ENCODE results near the gene NOVA1.

NOVA1 gene

DNA sequence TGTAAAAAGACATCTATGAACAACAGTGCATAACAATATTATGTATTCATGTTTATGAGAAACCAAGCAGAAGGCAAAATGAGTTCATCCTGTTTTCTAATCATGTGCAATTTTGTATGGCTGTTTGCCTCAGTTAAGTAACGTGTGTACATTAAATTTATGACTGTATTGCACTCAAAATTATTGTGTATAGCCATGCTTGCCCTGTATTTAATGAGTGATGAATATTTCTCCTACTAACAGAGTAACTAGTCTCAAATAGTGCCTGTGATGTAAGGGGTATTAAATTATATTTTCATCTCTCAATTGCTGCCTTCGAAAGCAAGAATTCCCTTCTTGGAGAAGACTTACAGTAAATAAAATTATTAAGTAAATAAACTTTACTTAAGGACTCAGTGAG lies 154.2 kb downstream of the NOVA1 start:
- no peak for DNase-seq

- DNase-seq = no peak
These were observed 168.6 kb downstream of the NOVA1 start for GRCh38 chr14:26429205-26429604.

GRCh38 chr14:26427097-26427496 lies 170.7 kb downstream of the NOVA1 start:
- DNase-seq = no peak

DNA sequence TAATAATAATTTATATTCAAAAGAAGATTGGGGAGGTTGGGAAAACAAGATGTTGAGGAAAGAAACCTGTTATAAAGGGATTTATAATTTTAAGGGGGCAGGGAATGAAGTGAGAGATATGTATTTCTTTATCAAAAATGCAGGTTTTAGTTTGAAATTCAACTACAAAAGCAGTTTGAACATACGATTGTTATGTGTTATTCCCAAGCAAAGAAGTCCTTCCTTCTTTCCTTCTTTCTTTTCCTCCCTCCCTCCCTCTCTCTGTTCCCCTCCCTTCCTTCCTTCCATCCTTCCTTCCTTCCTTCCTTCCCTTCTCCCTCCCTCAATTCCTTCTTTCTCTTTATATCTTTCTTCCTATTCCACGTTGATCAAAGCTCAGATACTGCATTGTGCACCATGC lies 173.3 kb downstream of the NOVA1 start:
- DNase-seq = no peak

DNA sequence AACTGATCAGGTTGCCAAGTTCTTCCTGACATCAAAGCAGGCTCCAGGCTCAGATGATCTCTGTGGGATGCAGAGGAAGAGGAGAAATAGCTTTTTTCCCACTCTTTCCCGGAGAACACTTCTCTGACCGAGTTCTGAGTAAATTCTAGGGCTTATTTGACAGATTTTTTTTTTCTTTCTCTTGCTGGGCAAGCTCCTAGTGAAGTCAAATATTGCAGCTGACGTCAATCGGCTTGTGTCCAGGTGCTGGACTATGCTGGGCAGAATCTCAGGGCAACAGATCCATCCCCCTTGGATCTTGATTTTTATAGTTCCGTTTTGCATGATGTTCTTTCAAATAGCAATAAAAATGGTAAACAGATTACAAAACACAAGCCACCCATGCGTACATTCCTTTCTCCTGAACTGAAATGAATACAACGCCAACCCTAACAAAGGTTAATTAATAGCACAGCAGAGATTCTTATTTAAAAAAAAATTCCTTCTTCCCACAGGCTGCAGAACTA lies 182.2 kb downstream of the NOVA1 start:
- peak; percentile 35 for DNase-seq

DNA sequence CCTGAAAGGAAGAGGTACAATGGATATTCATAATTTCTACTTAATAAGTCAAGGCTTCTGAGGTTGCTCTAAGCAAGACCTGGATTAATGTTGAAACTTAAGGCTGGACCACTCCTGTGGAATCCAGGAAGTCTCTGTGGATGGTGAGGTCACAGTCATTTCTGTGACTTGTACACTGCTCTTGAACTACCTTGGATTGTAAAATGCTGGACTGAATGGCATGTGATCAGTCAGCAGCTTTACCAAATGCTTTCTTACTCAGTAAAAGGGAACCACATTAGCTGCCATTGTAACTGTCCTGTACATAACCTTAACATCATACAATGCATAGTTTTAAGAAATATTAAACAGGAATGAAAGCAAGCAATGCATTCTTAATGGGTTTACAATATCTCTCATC lies 182.9 kb downstream of the NOVA1 start:
- no peak for DNase-seq

DNA sequence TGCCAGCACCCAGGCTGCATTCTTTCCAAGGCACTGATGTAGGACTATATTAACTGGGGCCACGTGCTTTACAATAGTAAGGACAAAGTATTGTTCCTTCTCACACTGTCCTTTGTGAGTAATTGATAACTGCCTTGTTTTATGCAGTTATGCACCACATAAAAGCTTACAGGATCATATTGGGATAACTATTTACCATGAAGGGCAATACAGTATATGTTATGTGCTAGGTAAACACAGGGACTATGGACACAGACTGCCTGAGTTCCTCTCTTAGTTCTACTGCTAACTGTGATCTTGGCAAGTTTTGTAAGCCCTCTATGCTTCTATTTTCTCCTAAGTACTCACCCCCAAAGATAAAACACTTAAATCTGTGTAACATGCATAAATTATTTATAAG lies 183.7 kb downstream of the NOVA1 start:
- DNase-seq = no peak

DNA sequence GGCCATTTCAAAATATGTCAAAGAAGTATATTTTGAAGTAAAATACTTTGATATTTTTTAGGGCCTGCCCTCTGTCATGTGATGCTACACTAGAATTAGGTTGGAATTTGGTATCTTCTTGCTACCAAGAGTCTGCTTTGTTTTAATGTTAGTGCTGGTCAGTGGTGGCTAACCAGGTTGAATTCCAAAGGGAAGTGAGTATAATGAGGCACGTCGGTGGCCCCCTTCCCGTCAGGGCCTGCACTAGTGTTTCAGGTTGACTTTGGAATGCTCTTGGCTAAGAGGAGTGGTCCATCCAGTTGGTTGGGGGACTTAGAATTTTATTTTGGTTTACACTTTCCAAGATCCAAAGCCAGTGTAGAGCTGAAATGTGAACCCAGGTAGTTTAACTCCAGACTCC lies 185.4 kb downstream of the NOVA1 start:
- DNase-seq = no peak

DNA sequence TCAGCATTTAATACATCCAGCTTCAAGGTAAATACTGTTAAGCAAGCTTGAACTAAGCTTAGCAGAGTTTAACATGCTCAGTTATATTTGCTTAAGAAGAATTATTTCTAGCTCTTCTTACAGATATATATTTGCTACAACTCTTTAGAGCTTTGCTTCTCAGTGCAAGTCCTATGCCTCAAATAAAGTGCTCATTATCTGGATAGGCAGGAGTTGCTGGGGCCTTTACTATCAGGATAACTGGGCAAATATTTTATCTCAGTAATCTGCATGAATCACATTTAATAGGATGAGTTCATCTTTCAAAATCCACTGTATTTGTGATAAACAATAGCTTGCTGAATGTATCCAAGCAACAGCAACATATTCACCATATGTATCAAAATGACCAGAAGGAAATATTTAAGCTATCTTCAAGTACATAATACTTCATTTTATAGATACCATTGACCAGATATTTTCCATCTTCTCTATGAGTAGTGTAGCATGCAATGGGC lies 187.6 kb downstream of the NOVA1 start:
- no peak for DNase-seq

- DNase-seq = no peak
These were observed 192.9 kb downstream of the NOVA1 start for GRCh38 chr14:26404927-26405326.

DNA sequence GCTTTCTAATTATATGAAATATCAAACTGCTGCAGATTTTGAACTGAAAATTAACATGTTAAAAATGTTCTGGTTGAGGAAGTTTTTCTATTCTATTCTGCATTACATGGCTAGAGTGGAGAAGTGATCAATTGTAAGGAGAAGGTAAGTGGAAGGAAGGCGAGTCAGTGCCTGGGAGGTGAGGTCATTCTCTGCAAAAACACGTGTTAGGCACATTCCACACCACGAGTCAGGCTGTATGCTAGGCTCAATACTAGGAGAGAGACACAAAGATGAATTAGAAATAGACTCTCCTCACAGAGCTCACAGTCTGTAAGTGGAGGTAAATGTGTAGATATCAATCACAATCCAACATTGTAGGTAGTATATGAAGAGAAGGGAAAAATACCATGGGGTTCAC lies 194.1 kb downstream of the NOVA1 start:
- no peak for DNase-seq

DNA sequence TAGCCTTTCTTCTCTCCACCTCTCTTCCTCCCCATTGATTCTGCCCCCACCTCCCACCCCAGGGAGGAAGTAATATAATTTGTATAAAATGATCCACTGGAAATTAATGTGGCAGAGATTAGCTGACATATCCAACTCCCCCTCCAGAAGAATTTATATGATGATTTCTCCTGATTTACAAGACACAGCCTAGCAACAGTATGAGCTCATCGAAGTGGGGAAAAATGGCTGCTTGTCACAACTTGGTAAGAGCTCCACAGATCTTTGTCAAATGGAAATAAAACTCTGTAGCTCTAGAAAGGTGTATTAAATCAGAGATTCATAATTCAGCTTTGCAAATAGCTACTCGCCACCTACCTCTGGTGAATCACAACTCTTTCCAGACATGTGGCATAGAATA lies 195.7 kb downstream of the NOVA1 start:
- no peak for DNase-seq

GRCh38 chr14:26401179-26401968 lies 196.5 kb downstream of the NOVA1 start:
- DNase-seq = no peak

DNA sequence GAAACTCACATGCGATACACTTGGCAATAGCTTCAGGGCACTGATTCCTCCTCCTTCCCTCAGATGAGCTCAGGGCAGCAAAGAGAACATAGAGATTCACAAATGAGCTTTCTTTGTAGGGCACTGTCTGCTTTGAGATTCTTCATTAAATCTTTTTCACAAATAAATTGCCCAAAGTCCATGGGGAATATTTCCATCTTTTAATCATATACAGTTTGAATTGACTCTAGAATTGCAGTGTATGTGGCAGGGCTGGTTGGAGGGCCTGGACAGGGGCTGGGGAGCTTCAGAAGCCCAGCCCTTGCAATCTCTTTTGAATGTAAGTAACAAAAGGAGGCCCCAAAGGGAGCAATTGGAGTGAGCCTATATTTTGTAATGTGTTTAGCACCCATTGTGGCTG lies 197.5 kb downstream of the NOVA1 start:
- DNase-seq = no peak

DNA sequence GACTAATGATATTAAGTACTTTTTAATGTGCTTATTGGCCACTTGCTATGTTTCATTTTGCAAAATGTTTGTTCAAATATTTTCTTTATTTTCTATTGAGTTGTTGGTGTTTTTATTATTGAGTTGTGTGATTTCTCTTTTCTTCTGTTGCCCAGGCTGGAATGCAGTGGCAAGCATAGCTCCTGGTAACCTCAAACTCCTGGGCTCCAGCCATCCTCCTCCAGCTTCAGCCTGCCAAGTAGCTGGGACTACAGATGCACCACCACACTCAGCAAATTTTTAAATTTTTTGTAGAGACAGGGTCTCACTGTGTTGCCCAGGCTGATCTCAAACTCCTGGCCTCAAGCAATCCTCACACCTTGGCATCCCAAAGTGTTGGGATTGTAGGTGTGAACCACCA lies 199.2 kb downstream of the NOVA1 start:
- no peak for DNase-seq

All from midbrain (tissue), 1 donor.